ENCODE results near the gene CD226. TPM values are rescaled to one million over a fixed set of nuclear protein-coding genes. Genes with fewer than 3 reads are reported as not detected.

Gene CD226
- total and polyA plus RNA-seq, 10 of the 15 experiments (the other 5 are each of a cell fraction or from before 2014, with no cell fraction given) = 12.9 to 68.8 (median 47.3) TPM

DNA sequence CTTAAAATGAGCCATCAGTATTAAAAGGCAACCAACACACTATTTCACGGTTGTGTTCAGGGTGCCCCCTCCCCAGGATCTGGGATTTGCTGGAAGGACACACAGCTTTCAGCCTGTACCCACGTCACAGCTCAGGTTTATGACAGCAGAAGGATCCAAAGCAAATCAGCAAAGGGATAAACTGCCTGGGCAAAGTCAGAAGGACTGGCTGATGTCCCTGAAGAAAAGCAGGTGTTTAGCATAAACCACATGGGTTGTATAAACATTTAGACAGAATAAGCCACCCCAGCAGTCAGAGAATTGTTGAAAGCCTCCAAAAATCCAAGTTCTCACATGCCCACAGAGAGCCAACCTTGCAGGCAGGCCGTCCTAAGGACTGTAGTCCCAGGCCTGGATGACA lies 63.9 kb downstream of the CD226 start:
- intact Hi-C loops (cut with micrococcal nuclease; ENCODE audit: unreplicated experiment) (no loop called here), in situ Hi-C loops (cut with MboI) (no loop called here)
- no peak overlapping the region for H2AFZ ChIP-seq (ENCODE audit: control insufficient read depth, low read depth, low read length)
- H3K36me3 ChIP-seq (ENCODE audit: control insufficient read depth in 2 of 2, insufficient read depth in 2 of 2, low read length in 1 of 2) = peaks cover 3 to 11% of the 10 kb centered on the region in 2 experiments
- no peak overlapping the region for H3K4me2 ChIP-seq (ENCODE audit: control insufficient read depth, insufficient read depth)
- no peak for FAIRE-seq
- TF ChIP-seq MEF2B (IDR thresholded peaks at IDR 0.05; ENCODE audit: partially characterized antibody, poor library complexity, severe bottlenecking) = no peak
- TF ChIP-seq ZNF217 (IDR thresholded peaks at IDR 0.05) = no peak
- no peak for TF ChIP-seq RFX5 (IDR thresholded peaks at IDR 0.05; ENCODE audit: low read depth, low read length)
- TF ChIP-seq FOXM1 (IDR thresholded peaks at IDR 0.05; ENCODE audit: low read depth, low read length) = no peak
- no peak for TF ChIP-seq TBL1XR1 (IDR thresholded peaks at IDR 0.05; ENCODE audit: low read depth, low read length)
- TF ChIP-seq NR2C2 (IDR thresholded peaks at IDR 0.05; ENCODE audit: borderline replicate concordance, control insufficient read depth, insufficient read length, low read depth) = no peak
- TF ChIP-seq EP300 (IDR thresholded peaks at IDR 0.05; ENCODE audit: borderline replicate concordance in 1 of 2, control insufficient read depth in 1 of 2, low read depth in 2 of 2, low read length in 2 of 2) = no peak
- TF ChIP-seq RCOR1 (conservative IDR thresholded peaks at IDR 0.05; ENCODE audit: low read depth, low read length) = no peak
- TF ChIP-seq NFXL1 (IDR thresholded peaks at IDR 0.05; ENCODE audit: borderline replicate concordance) = no peak
- no peak for TF ChIP-seq SMAD1 (IDR thresholded peaks at IDR 0.05; ENCODE audit: low read depth, partially characterized antibody)
- TF ChIP-seq, protein P1, sequence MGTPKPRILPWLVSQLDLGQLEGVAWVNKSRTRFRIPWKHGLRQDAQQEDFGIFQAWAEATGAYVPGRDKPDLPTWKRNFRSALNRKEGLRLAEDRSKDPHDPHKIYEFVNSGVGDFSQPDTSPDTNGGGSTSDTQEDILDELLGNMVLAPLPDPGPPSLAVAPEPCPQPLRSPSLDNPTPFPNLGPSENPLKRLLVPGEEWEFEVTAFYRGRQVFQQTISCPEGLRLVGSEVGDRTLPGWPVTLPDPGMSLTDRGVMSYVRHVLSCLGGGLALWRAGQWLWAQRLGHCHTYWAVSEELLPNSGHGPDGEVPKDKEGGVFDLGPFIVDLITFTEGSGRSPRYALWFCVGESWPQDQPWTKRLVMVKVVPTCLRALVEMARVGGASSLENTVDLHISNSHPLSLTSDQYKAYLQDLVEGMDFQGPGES (IDR thresholded peaks at IDR 0.05) = no peak
- no peak for TF ChIP-seq ZNF384 (IDR thresholded peaks at IDR 0.05; ENCODE audit: borderline replicate concordance, low read depth, low read length)
- TF ChIP-seq IKZF1 (conservative IDR thresholded peaks at IDR 0.05) = no peak
- TF ChIP-seq POLR2AphosphoS5 (IDR thresholded peaks at IDR 0.05; ENCODE audit: low read length) = no peak
- TF ChIP-seq NBN (IDR thresholded peaks at IDR 0.05) = no peak
- TF ChIP-seq ZSCAN29 (IDR thresholded peaks at IDR 0.05) = no peak
- TF ChIP-seq NRF1 (conservative IDR thresholded peaks at IDR 0.05; ENCODE audit: low read depth, low read length) = no peak
- no peak for TF ChIP-seq JUND (IDR thresholded peaks at IDR 0.05; ENCODE audit: low read depth, low read length)
- WGBS (ENCODE audit: insufficient coverage, insufficient replicate concordance, low lambda C conversion rate, missing lambda C conversion rate) = 40% methylated on average over 3 of the region's 3 CpGs
- ChIA-PET CTCF (interaction anchor here (2.1 kb wide), 1 partner anchor 15 kb away, joined by 7 read pairs; no protein-coding TSS in a partner anchor), RAD21 (ENCODE audit: unreplicated experiment) (interaction anchor here (1.0 to 3.5 kb wide), 4 partner anchors 11 to 145 kb away, joined by 3 to 12 read pairs (median 4); no protein-coding TSS in a partner anchor), SMC1A (ENCODE audit: uncharacterized antibody, unreplicated experiment) (interaction anchor here (1.0 to 5.8 kb wide), 12 partner anchors 8 to 202 kb away, joined by 3 to 46 read pairs (median 3); no protein-coding TSS in a partner anchor), POLR2A (interaction anchor here (0.5 to 1.5 kb wide), 4 partner anchors 14 to 550 kb away, joined by 3 to 6 read pairs (median 5); no protein-coding TSS in a partner anchor)
- no peak for DNase-seq (ENCODE audit: low read depth, low spot score)
- BruUV-seq (replicated peaks) = no TSS peak
- peak; percentile 1; the same call in 1 of the 3 replicates for ATAC-seq
- H3K4me1 ChIP-seq (ENCODE audit: control insufficient read depth, insufficient read depth, low read length) = no peaks in the 10 kb centered on the region; the same call in 1 of the 2 replicates
- H3K27ac ChIP-seq (ENCODE audit: control insufficient read depth, insufficient read depth) = no peak overlapping the region
- H3K79me2 ChIP-seq (ENCODE audit: control insufficient read depth, insufficient read depth, low read length) = peaks cover 9% of the 10 kb centered on the region
- no peak overlapping the region for H3K9ac ChIP-seq (ENCODE audit: control insufficient read depth, insufficient read depth, low read length)
- H3K9me3 ChIP-seq (replicated peaks; ENCODE audit: control insufficient read depth, insufficient read depth, low read length) = no peaks in the 10 kb centered on the region
- no peak overlapping the region for H3K4me3 ChIP-seq
- no peaks in the 10 kb centered on the region for H4K20me1 ChIP-seq (ENCODE audit: control insufficient read depth, insufficient read depth)
- no peaks in the 10 kb centered on the region for H3K27me3 ChIP-seq (replicated peaks in 1 of 2; ENCODE audit: control insufficient read depth in 2 of 2, insufficient read depth in 2 of 2, low read length in 1 of 2)
